HG02870 (cell line): Measurements from ENCODE around the gene NBPF9.
"Not testable (repeated sequence)": the region's sequence is repeated elsewhere in the genome, so short reads cannot be mapped to it uniquely, and the experiment has no call there.

Experiments used
- ATAC-seq: cut with Tn5 transposase; IDR thresholded peaks from one replicate; pipeline ENCODE4 v1.9.1; 2021; ENCODE audit warnings: mild to moderate bottlenecking, moderate library complexity; ENCODE audit not compliant: unreplicated experiment

NBPF9 gene

GRCh38 chr1:149103109-149104081, at the start of gene NBPF9:
NBPF9 (minus strand) TSS chr1:149103551; CDS start chr1:149082139, 21,412 bp downstream.
- ATAC-seq: peak; percentile 86

- not testable (repeated sequence) for ATAC-seq
These were observed 46.6 kb upstream of the NBPF9 start for GRCh38 chr1:149149909-149150308.

GRCh38 chr1:149137585-149137984, 34.2 kb upstream of the NBPF9 start:
- ATAC-seq: not testable (repeated sequence)

- not testable (repeated sequence) for ATAC-seq
These were observed 27.6 kb upstream of the NBPF9 start for GRCh38 chr1:149130938-149131337.

- not testable (repeated sequence) for ATAC-seq
These were observed 25.9 kb upstream of the NBPF9 start for GRCh38 chr1:149129245-149129644.

GRCh38 chr1:149126555-149127145, 23.3 kb upstream of the NBPF9 start:
- not testable (repeated sequence) for ATAC-seq

- not testable (repeated sequence) for ATAC-seq
These were observed 20.9 kb upstream of the NBPF9 start for GRCh38 chr1:149123948-149124926.

GRCh38 chr1:149112828-149113227, 9.5 kb upstream of the NBPF9 start:
- ATAC-seq: not testable (repeated sequence)

- ATAC-seq: not testable (repeated sequence)
These were observed 7.0 kb upstream of the NBPF9 start for GRCh38 chr1:149110343-149110742.

GRCh38 chr1:149102574-149102973, 777 bp downstream of the NBPF9 start:
- ATAC-seq: not testable (repeated sequence)

- not testable (repeated sequence) for ATAC-seq
These were observed 5.1 kb downstream of the NBPF9 start for GRCh38 chr1:149098276-149098675.

GRCh38 chr1:149093155-149093554, 10.2 kb downstream of the NBPF9 start:
- ATAC-seq: not testable (repeated sequence)

- not testable (repeated sequence) for ATAC-seq
These were observed 27.7 kb downstream of the NBPF9 start for GRCh38 chr1:149075505-149076127.

GRCh38 chr1:149064611-149065010, 38.7 kb downstream of the NBPF9 start:
- not testable (repeated sequence) for ATAC-seq

GRCh38 chr1:149043056-149043455, 60.3 kb downstream of the NBPF9 start:
- not testable (repeated sequence) for ATAC-seq

- ATAC-seq: not testable (repeated sequence)
These were observed 69.4 kb downstream of the NBPF9 start for GRCh38 chr1:149033916-149034315.

- ATAC-seq: not testable (repeated sequence)
These were observed 79.0 kb downstream of the NBPF9 start for GRCh38 chr1:149024327-149024726.

GRCh38 chr1:149018577-149018976, 84.8 kb downstream of the NBPF9 start:
- ATAC-seq: not testable (repeated sequence)

- ATAC-seq: not testable (repeated sequence)
These were observed 86.7 kb downstream of the NBPF9 start for GRCh38 chr1:149016626-149017025.

GRCh38 chr1:149015522-149015921, 87.8 kb downstream of the NBPF9 start:
- ATAC-seq: not testable (repeated sequence)
